Progenitor cell of endocrine pancreas (in vitro differentiated cells): Measurements from ENCODE around the gene DDR2. TPM values are rescaled to one million over a fixed set of nuclear protein-coding genes. Genes with fewer than 3 reads are reported as not detected.

Source experiments
- DNase-seq: peaks from one replicate; pipeline ENCODE4 v3.0.0; 2021; ENCODE audit warnings: low spot score; ENCODE audit not compliant: unreplicated experiment
- H3K27ac Mint-ChIP-seq: 2 replicates; pipeline ENCODE4 v1.8.0; 2021; ENCODE audit warnings: mild to moderate bottlenecking, moderate library complexity, mixed read lengths
- H3K27me3 Mint-ChIP-seq: 2 replicates; pipeline ENCODE4 v1.8.0; 2021; ENCODE audit warnings: mixed read lengths
- H3K36me3 Mint-ChIP-seq: 2 replicates; pipeline ENCODE4 v1.8.0; 2022; ENCODE audit warnings: mixed read lengths; ENCODE audit not compliant: insufficient read depth
- H3K4me1 Mint-ChIP-seq: 2 replicates; pipeline ENCODE4 v1.8.0; 2021; ENCODE audit warnings: low read depth, mixed read lengths
- H3K4me3 Mint-ChIP-seq: 2 replicates; pipeline ENCODE4 v1.8.0; 2021; ENCODE audit warnings: low read depth, mild to moderate bottlenecking, moderate library complexity, mixed read lengths
- H3K9me3 Mint-ChIP-seq: 2 replicates; pipeline ENCODE4 v1.8.0; 2021; ENCODE audit warnings: low read depth, mixed read lengths
- CTCF ChIP-seq: fragments of 200-600 bp; sonication (generic); IDR thresholded peaks from one replicate; pipeline ENCODE4 v1.5.0; 2021; ENCODE audit warnings: antibody characterized with exemption, mild to moderate bottlenecking; ENCODE audit not compliant: unreplicated experiment
- total RNA-seq: library from RNA; stranded (reverse); gene quantifications from 2 replicates; pipeline ENCODE4 v1.2.1, GENCODE V29; 2021

The DDR2 gene
- total RNA-seq, 1 donor from 2014 or later = 1.7 TPM

GRCh38 chr1:162753998-162754585 is 121.8 kb downstream of the DDR2 start:
- no peak overlapping the region for H3K27ac Mint-ChIP-seq
- H3K9me3 Mint-ChIP-seq = no peaks in the 10 kb centered on the region
- no peak for DNase-seq
- H3K36me3 Mint-ChIP-seq = no peaks in the 10 kb centered on the region
- no peak overlapping the region for H3K4me3 Mint-ChIP-seq
- H3K27me3 Mint-ChIP-seq = no peaks in the 10 kb centered on the region
- peaks cover 2% of the 10 kb centered on the region for H3K4me1 Mint-ChIP-seq
- TF ChIP-seq CTCF = no peak

GRCh38 chr1:162755306-162755705 is 123.0 kb downstream of the DDR2 start:
- H3K9me3 Mint-ChIP-seq = no peaks in the 10 kb centered on the region
- no peak for TF ChIP-seq CTCF
- H3K4me3 Mint-ChIP-seq = no peak overlapping the region
- no peak for DNase-seq
- peak overlapping the region; percentile 75 for H3K27ac Mint-ChIP-seq
- H3K4me1 Mint-ChIP-seq = no peaks in the 10 kb centered on the region
- H3K36me3 Mint-ChIP-seq = no peaks in the 10 kb centered on the region
- H3K27me3 Mint-ChIP-seq = no peaks in the 10 kb centered on the region

GRCh38 chr1:162756523-162756922 is 124.3 kb downstream of the DDR2 start:
- Mint-ChIP-seq H3K9me3 (no peaks in the 10 kb centered on the region), H3K4me3 (no peak overlapping the region), H3K27me3 (no peaks in the 10 kb centered on the region), H3K36me3 (no peaks in the 10 kb centered on the region), H3K27ac (no peak overlapping the region), H3K4me1 (no peaks in the 10 kb centered on the region)
- TF ChIP-seq CTCF = no peak
- DNase-seq = no peak

GRCh38 chr1:162757476-162757875 is 125.2 kb downstream of the DDR2 start:
- H3K4me1 Mint-ChIP-seq = no peaks in the 10 kb centered on the region
- no peak overlapping the region for H3K27ac Mint-ChIP-seq
- no peaks in the 10 kb centered on the region for H3K9me3 Mint-ChIP-seq
- no peak overlapping the region for H3K4me3 Mint-ChIP-seq
- no peaks in the 10 kb centered on the region for H3K27me3 Mint-ChIP-seq
- no peak for TF ChIP-seq CTCF
- no peaks in the 10 kb centered on the region for H3K36me3 Mint-ChIP-seq
- DNase-seq = no peak

GRCh38 chr1:162765788-162766187 is 133.5 kb downstream of the DDR2 start:
- no peak overlapping the region for H3K27ac Mint-ChIP-seq
- no peak for DNase-seq
- no peaks in the 10 kb centered on the region for H3K27me3 Mint-ChIP-seq
- H3K4me3 Mint-ChIP-seq = no peak overlapping the region
- H3K4me1 Mint-ChIP-seq = no peaks in the 10 kb centered on the region
- H3K9me3 Mint-ChIP-seq = no peaks in the 10 kb centered on the region
- H3K36me3 Mint-ChIP-seq = no peaks in the 10 kb centered on the region
- no peak for TF ChIP-seq CTCF
